GM23338 (cell line): ENCODE data around the gene MYO5B.

Source experiments
- CREB1 ChIP-seq: fragments of 250-450 bp; sonication (Bioruptor Pico); IDR thresholded peaks from 2 replicates; pipeline ENCODE4 v1.5.0; 2020; ENCODE audit warnings: low read depth, mild to moderate bottlenecking, moderate library complexity
- EZH2 ChIP-seq: fragments of 200-600 bp; sonication (generic); IDR thresholded peaks from one replicate; pipeline ENCODE4 v1.8.0; 2017; ENCODE audit warnings: antibody characterized with exemption, mild to moderate bottlenecking, low read depth; ENCODE audit not compliant: unreplicated experiment
- EZH2phosphoT487 ChIP-seq: fragments of 200-600 bp; sonication (generic); IDR thresholded peaks from one replicate; pipeline ENCODE4 v1.8.1; 2018; ENCODE audit warnings: antibody characterized with exemption; ENCODE audit not compliant: unreplicated experiment
- JUNB ChIP-seq: IDR thresholded peaks from one replicate; pipeline ENCODE4 v1.6.1; 2016; ENCODE audit warnings: antibody characterized with exemption; ENCODE audit not compliant: unreplicated experiment
- POLR2AphosphoS5 ChIP-seq: IDR thresholded peaks from 2 replicates; pipeline ENCODE4 v1.6.1; 2016; ENCODE audit warnings: antibody characterized with exemption, low read depth
- STAT1 ChIP-seq: IDR thresholded peaks from one replicate; pipeline ENCODE4 v1.6.1; 2016; ENCODE audit warnings: antibody characterized with exemption; ENCODE audit not compliant: unreplicated experiment
- TF ChIP-seq, protein P1 (sequence below), 2 experiments: fragments of 200-600 bp in 1 of 2; sonication (generic) in 1 of 2; conservative IDR thresholded peaks; 2 replicates each; pipeline versions ENCODE4 v1.5.1 to v1.6.1; 2016 to 2017; ENCODE audit warnings: antibody characterized with exemption in 2 of 2, low read depth in 2 of 2, mild to moderate bottlenecking in 2 of 2, moderate library complexity in 1 of 2
- TF ChIP-seq, protein P2 (sequence below): IDR thresholded peaks from one replicate; pipeline ENCODE4 v1.6.1; 2018; ENCODE audit warnings: antibody characterized with exemption; ENCODE audit not compliant: unreplicated experiment
- TF ChIP-seq, protein P3 (sequence below): fragments of 250-450 bp; sonication (Bioruptor Pico); IDR thresholded peaks from 2 replicates; pipeline ENCODE4 v1.5.0; 2020; ENCODE audit warnings: mild to moderate bottlenecking, moderate library complexity

DNA sequence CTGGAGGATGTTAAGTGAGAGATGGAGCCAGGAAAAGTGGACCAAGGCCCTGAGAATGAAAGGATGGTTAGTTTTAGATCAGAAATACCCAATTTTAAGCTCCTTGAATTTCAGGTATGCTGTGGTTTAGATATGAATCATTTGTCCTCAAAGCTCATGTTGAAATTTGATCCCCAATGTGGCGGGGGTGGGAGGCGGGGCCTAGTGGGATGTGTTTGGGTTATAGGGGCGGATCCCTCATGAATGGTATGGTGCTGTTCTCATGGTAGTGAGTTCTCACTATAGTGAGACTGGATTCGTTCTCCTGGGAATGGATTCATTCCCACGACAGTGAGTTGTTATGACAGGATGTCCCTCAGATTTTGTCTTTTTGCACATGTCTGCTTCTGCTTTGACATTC lies 11.4 kb downstream of the MYO5B start:
- TF ChIP-seq POLR2AphosphoS5 (no peak), STAT1 (no peak), EZH2 (no peak), CREB1 (CRISPR knock-in tag) (no peak), JUNB (no peak), EZH2phosphoT487 (no peak)
- TF ChIP-seq, protein P1, sequence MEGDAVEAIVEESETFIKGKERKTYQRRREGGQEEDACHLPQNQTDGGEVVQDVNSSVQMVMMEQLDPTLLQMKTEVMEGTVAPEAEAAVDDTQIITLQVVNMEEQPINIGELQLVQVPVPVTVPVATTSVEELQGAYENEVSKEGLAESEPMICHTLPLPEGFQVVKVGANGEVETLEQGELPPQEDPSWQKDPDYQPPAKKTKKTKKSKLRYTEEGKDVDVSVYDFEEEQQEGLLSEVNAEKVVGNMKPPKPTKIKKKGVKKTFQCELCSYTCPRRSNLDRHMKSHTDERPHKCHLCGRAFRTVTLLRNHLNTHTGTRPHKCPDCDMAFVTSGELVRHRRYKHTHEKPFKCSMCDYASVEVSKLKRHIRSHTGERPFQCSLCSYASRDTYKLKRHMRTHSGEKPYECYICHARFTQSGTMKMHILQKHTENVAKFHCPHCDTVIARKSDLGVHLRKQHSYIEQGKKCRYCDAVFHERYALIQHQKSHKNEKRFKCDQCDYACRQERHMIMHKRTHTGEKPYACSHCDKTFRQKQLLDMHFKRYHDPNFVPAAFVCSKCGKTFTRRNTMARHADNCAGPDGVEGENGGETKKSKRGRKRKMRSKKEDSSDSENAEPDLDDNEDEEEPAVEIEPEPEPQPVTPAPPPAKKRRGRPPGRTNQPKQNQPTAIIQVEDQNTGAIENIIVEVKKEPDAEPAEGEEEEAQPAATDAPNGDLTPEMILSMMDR (conservative IDR thresholded peaks at IDR 0.05; ENCODE audit: low read depth in 2 of 2): no peak
- TF ChIP-seq, protein P2, sequence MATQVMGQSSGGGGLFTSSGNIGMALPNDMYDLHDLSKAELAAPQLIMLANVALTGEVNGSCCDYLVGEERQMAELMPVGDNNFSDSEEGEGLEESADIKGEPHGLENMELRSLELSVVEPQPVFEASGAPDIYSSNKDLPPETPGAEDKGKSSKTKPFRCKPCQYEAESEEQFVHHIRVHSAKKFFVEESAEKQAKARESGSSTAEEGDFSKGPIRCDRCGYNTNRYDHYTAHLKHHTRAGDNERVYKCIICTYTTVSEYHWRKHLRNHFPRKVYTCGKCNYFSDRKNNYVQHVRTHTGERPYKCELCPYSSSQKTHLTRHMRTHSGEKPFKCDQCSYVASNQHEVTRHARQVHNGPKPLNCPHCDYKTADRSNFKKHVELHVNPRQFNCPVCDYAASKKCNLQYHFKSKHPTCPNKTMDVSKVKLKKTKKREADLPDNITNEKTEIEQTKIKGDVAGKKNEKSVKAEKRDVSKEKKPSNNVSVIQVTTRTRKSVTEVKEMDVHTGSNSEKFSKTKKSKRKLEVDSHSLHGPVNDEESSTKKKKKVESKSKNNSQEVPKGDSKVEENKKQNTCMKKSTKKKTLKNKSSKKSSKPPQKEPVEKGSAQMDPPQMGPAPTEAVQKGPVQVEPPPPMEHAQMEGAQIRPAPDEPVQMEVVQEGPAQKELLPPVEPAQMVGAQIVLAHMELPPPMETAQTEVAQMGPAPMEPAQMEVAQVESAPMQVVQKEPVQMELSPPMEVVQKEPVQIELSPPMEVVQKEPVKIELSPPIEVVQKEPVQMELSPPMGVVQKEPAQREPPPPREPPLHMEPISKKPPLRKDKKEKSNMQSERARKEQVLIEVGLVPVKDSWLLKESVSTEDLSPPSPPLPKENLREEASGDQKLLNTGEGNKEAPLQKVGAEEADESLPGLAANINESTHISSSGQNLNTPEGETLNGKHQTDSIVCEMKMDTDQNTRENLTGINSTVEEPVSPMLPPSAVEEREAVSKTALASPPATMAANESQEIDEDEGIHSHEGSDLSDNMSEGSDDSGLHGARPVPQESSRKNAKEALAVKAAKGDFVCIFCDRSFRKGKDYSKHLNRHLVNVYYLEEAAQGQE: no peak
- TF ChIP-seq, protein P3, sequence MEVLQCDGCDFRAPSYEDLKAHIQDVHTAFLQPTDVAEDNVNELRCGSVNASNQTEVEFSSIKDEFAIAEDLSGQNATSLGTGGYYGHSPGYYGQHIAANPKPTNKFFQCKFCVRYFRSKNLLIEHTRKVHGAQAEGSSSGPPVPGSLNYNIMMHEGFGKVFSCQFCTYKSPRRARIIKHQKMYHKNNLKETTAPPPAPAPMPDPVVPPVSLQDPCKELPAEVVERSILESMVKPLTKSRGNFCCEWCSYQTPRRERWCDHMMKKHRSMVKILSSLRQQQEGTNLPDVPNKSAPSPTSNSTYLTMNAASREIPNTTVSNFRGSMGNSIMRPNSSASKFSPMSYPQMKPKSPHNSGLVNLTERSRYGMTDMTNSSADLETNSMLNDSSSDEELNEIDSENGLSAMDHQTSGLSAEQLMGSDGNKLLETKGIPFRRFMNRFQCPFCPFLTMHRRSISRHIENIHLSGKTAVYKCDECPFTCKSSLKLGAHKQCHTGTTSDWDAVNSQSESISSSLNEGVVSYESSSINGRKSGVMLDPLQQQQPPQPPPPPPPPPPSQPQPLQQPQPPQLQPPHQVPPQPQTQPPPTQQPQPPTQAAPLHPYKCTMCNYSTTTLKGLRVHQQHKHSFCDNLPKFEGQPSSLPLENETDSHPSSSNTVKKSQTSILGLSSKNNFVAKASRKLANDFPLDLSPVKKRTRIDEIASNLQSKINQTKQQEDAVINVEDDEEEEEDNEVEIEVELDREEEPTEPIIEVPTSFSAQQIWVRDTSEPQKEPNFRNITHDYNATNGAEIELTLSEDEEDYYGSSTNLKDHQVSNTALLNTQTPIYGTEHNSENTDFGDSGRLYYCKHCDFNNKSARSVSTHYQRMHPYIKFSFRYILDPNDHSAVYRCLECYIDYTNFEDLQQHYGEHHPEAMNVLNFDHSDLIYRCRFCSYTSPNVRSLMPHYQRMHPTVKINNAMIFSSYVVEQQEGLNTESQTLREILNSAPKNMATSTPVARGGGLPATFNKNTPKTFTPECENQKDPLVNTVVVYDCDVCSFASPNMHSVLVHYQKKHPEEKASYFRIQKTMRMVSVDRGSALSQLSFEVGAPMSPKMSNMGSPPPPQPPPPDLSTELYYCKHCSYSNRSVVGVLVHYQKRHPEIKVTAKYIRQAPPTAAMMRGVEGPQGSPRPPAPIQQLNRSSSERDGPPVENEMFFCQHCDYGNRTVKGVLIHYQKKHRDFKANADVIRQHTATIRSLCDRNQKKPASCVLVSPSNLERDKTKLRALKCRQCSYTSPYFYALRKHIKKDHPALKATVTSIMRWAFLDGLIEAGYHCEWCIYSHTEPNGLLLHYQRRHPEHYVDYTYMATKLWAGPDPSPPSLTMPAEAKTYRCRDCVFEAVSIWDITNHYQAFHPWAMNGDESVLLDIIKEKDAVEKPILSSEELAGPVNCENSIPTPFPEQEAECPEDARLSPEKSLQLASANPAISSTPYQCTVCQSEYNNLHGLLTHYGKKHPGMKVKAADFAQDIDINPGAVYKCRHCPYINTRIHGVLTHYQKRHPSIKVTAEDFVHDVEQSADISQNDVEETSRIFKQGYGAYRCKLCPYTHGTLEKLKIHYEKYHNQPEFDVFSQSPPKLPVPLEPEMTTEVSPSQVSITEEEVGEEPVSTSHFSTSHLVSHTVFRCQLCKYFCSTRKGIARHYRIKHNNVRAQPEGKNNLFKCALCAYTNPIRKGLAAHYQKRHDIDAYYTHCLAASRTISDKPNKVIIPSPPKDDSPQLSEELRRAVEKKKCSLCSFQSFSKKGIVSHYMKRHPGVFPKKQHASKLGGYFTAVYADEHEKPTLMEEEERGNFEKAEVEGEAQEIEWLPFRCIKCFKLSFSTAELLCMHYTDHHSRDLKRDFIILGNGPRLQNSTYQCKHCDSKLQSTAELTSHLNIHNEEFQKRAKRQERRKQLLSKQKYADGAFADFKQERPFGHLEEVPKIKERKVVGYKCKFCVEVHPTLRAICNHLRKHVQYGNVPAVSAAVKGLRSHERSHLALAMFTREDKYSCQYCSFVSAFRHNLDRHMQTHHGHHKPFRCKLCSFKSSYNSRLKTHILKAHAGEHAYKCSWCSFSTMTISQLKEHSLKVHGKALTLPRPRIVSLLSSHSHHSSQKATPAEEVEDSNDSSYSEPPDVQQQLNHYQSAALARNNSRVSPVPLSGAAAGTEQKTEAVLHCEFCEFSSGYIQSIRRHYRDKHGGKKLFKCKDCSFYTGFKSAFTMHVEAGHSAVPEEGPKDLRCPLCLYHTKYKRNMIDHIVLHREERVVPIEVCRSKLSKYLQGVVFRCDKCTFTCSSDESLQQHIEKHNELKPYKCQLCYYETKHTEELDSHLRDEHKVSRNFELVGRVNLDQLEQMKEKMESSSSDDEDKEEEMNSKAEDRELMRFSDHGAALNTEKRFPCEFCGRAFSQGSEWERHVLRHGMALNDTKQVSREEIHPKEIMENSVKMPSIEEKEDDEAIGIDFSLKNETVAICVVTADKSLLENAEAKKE (CRISPR knock-in tag): no peak
